ENCODE data around the gene AGER.
"Not testable (repeated sequence)": the region's sequence is repeated elsewhere in the genome, so short reads cannot be mapped to it uniquely, and the experiment has no call there.

The AGER gene

GRCh38 chr6:32192608-32193039 is 8.6 kb upstream of the AGER start, which contains the start of gene GPSM3:
TSS of gene GPSM3 (minus strand) at chr6:32192643. CDS start at chr6:32192513, 130 bp downstream.
- Mint-ChIP-seq H3K4me3 (peak within 1 kb of the TSS; percentile 85), H3K9me3 (no peaks in the 10 kb centered on the region), H3K27me3 (no peaks in the 10 kb centered on the region), H3K36me3 (peaks cover 25% of the 10 kb centered on the region), H3K27ac (peak within 1 kb of the TSS; percentile 92), H3K4me1 (peaks cover 65% of the 10 kb centered on the region)
- no peak for ATAC-seq

DNA sequence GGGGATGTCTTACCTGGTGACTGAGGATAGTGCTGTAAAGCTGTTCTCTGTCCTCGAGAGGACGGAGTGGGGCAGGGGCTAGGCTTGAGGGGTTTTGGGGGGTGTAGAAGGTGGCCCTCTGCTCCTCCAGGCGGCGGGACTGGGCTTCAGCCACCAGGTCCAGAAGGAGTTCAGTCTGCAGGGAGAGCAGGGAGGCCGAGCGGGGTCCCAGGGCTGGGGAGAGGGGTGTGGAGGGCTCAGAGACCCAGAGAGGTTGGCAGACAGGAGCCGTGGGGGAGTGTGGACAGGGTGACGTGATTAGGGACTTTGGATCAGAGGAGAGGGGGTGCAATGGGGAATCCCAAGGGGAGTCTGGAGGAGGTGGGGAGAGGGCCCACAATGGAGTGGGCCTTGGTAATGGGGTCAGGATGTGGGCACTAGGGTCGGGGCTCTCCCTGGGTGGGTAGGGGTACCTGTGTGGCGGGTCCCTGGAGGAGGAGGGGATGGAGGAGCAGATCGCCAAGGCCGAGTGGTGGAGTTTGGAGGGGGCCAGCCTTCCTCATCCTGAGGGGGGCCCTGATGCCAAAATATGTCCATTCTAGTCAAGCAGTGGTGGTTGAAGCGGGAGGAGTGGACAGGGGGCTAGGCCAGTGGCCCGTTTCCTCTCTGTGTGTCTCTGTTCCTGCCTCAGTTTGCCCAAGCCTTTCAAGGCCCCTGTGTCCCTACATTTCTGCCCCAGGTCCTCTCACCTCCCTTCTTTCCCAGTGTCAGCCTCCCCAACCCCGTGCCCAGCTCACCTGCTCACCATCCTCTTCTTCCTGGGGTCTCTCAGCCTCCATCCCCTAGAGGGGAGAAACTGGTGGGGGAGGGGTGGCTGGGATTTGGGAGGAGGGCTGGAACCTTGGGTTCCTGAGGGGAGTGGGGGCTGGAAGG is 7.9 kb upstream of the AGER start:
- Mint-ChIP-seq H3K9me3 (no peaks in the 10 kb centered on the region), H3K4me1 (peaks cover 66% of the 10 kb centered on the region), H3K4me3 (peak overlapping the region; percentile 85), H3K27ac (peak overlapping the region; percentile 92), H3K27me3 (no peaks in the 10 kb centered on the region), H3K36me3 (peaks cover 32% of the 10 kb centered on the region)
- no peak for ATAC-seq

DNA sequence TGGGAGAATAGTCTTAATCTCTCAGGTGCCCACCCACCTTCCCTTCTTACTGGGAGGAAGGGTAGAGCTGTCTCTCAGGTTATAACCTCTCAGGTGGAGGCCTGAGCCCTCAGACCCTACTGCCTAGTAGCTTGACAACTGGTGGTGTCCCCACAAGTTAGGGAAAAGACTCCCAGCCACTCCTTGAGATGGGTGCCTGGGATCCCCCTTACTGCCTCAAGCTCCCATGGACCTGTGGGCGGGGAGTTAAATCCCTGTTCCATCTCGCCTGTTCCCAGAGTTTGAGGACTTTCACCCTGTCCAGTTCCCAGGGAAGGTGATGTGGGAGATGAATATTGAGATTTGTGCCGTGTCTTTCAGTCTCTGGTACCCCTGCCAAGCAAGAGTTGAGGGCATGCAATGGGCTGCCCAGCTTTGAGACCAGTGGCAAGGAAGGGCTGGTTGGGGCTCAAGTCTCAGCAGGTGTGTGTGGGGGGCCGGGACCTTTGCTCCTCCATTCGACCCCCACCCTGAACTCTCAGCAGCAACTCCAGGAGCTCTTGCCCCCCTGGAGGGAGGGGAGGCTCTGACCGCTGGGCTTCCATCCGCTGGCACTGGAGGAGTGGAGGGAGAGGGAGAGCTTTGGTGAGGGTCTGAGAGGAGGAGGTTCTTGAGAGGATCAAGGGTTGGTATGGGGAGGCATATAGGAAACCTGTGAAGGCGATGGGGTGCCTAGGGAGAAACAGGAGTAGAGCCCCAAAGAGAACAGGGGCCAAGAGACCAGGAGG is 7.0 kb upstream of the AGER start:
- no peak for ATAC-seq
- Mint-ChIP-seq H3K27ac (peak overlapping the region; percentile 92), H3K4me1 (peaks cover 69% of the 10 kb centered on the region), H3K4me3 (peak overlapping the region; percentile 85), H3K27me3 (no peaks in the 10 kb centered on the region), H3K36me3 (peaks cover 40% of the 10 kb centered on the region), H3K9me3 (no peaks in the 10 kb centered on the region)

GRCh38 chr6:32190054-32190851 is 6.2 kb upstream of the AGER start, which contains the start of gene PBX2:
TSS of gene PBX2 (minus strand) at chr6:32190202. CDS start at chr6:32189915, 287 bp downstream.
- peaks cover 75% of the 10 kb centered on the region for H3K4me1 Mint-ChIP-seq
- peak within 1 kb of the TSS; percentile 85 for H3K4me3 Mint-ChIP-seq
- peak; percentile 87 for ATAC-seq
- H3K9me3 Mint-ChIP-seq = no peaks in the 10 kb centered on the region
- peaks cover 47% of the 10 kb centered on the region for H3K36me3 Mint-ChIP-seq
- peak within 1 kb of the TSS; percentile 92 for H3K27ac Mint-ChIP-seq
- H3K27me3 Mint-ChIP-seq = no peaks in the 10 kb centered on the region

DNA sequence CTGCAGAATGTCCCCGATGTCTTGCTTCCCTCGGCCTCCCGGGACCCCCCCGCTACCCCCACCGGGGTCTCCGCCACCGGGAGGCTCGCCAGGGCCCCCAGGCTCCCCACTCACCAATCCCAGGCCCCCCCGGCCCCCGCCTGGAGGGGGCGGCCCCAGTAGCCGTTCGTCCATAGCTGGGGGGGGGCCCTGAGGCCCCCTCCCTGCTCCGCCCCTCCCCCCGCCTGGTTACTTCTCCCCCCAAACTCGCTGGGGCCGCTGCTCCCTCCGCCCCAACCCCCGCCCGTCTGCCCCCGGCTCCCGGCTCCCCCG is 5.6 kb upstream of the AGER start:
- Mint-ChIP-seq H3K27me3 (no peaks in the 10 kb centered on the region), H3K36me3 (peaks cover 47% of the 10 kb centered on the region)
- ATAC-seq = peak; percentile 49

GRCh38 chr6:32189069-32189741 is 5.2 kb upstream of the AGER start:
- peaks cover 65% of the 10 kb centered on the region for H3K4me1 Mint-ChIP-seq
- peak overlapping the region; percentile 92 for H3K27ac Mint-ChIP-seq
- peaks cover 47% of the 10 kb centered on the region for H3K36me3 Mint-ChIP-seq
- ATAC-seq = no peak
- H3K4me3 Mint-ChIP-seq = peak overlapping the region; percentile 85
- no peaks in the 10 kb centered on the region for H3K9me3 Mint-ChIP-seq
- no peaks in the 10 kb centered on the region for H3K27me3 Mint-ChIP-seq

More for the DNA sequence above, 5.6 kb upstream of the AGER start:
- Mint-ChIP-seq H3K4me1 (peaks cover 69% of the 10 kb centered on the region), H3K4me3 (peak overlapping the region; percentile 85), H3K9me3 (no peaks in the 10 kb centered on the region), H3K27ac (peak overlapping the region; percentile 92)

- peaks cover 59% of the 10 kb centered on the region for H3K4me1 Mint-ChIP-seq
- no peaks in the 10 kb centered on the region for H3K9me3 Mint-ChIP-seq
- H3K27ac Mint-ChIP-seq = peak overlapping the region; percentile 92
- no peak for ATAC-seq
- H3K36me3 Mint-ChIP-seq = peaks cover 47% of the 10 kb centered on the region
- peak overlapping the region; percentile 85 for H3K4me3 Mint-ChIP-seq
- no peaks in the 10 kb centered on the region for H3K27me3 Mint-ChIP-seq
These were observed 4.5 kb upstream of the AGER start for GRCh38 chr6:32188381-32189068.

DNA sequence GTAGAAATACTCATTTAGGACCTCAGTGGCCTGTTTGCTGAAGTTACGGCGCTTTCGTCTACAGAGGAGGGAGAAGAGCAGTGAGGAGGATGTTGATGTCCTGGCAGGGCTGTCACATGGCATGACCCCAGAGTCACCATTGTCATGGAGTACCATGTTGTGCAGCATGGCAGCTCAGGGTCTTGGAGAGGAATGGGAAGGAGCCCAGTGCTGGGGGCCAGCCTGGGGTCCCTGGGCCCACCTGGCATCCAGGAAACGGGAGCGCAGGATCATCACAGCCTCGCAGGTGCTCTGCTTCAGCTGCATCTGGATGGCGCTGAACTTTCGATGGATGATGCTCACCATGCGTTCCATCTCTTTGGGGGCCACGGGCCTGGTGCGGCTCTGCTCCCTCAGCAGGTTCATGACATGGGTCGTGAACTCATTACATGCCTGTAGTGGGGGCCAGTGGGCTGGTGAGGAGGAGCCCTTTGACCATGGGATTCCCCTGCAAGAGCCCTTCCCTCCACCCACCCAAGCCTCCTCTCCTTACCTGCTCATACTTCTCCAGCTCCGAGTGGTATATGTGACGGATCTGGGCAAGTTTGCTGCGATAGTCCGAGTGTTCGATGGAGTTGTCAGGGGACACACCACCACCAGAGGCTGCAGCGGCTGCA is 3.8 kb upstream of the AGER start:
- H3K4me3 Mint-ChIP-seq = peak overlapping the region; percentile 11
- peaks cover 48% of the 10 kb centered on the region for H3K36me3 Mint-ChIP-seq
- H3K27ac Mint-ChIP-seq = peak overlapping the region; percentile 92
- peaks cover 53% of the 10 kb centered on the region for H3K4me1 Mint-ChIP-seq
- not testable (repeated sequence) for ATAC-seq, H3K27me3 Mint-ChIP-seq, H3K9me3 Mint-ChIP-seq

DNA sequence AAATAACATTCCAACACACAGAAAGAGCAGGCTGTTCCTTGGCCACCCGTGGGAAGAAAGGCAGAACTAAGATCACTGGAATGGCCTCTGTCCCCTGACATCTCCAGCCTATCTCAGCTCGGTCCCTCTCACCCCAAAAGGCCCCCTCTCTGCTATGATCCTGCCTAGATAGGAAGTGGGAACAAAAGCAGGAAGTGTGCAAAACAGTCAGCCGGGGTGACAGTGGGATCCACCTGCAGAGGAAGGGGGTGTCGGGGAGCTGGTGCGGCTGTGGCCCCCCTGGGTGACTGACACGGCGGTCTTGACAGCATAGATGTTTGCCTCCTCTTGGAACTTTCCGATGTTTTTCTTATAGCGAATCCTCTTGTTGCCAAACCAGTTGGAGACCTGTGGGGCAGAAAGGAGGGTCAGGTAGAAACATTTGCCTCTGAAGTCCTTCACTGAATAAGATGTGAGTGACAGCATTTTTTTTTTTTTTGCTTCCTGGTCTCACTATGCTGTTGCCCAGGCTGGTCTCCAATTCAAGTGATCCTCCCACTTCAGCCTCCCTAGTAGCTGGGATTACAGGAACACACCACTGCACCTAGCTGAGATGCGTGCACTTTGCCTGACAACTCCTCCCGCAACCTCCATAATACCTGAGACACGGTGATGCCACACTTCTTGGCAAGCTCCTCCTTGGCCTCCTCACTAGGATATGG is 3.1 kb upstream of the AGER start:
- Mint-ChIP-seq H3K4me3 (peak overlapping the region; percentile 11), H3K4me1 (peaks cover 55% of the 10 kb centered on the region), H3K36me3 (peaks cover 53% of the 10 kb centered on the region), H3K9me3 (no peaks in the 10 kb centered on the region), H3K27me3 (no peaks in the 10 kb centered on the region), H3K27ac (peak overlapping the region; percentile 92)
- ATAC-seq = no peak

DNA sequence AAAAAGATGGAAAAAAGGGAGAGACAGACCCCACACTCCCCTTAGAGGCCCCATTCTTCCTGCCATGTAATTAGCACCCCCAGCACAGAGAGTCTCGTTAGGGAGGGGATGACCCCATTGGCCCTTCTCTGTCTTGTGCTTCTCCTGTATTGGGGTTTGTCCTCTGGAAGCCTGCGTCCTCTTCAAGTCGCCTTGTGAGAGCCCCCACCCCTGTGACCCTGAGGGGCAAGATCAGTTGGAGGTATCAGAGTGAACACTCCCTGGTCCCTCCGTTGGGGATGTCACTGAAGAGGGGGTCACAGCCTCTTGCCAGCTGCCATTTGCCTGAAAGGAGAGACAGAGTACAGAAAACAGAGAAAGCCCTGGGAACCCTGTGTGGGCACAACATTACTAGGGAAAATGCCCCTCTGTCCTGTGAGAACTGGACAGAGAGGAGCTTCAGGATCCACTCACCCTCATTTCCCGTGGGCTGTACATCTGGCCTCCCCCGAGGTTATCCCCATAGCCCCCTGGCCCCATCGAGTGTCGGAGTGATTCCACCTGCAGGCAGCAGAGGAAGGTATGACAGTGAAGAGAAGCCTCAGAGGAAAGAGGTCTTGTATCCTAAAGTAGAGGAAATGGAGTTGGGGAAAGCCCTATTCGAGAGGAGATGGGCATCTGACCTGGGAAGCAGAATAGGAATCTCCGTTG is 2.2 kb upstream of the AGER start:
- not testable (repeated sequence) for ATAC-seq, H3K9me3 Mint-ChIP-seq, H3K27me3 Mint-ChIP-seq
- peak overlapping the region; percentile 10 for H3K4me3 Mint-ChIP-seq
- peaks cover 49% of the 10 kb centered on the region for H3K36me3 Mint-ChIP-seq
- peak overlapping the region; percentile 92 for H3K27ac Mint-ChIP-seq
- H3K4me1 Mint-ChIP-seq = peaks cover 53% of the 10 kb centered on the region

GRCh38 chr6:32185681-32186131 is 1.7 kb upstream of the AGER start:
- peak overlapping the region; percentile 10 for H3K4me3 Mint-ChIP-seq
- peaks cover 47% of the 10 kb centered on the region for H3K36me3 Mint-ChIP-seq
- not testable (repeated sequence) for H3K9me3 Mint-ChIP-seq, H3K27me3 Mint-ChIP-seq
- ATAC-seq = peak; percentile 53
- H3K4me1 Mint-ChIP-seq = peaks cover 53% of the 10 kb centered on the region
- peak overlapping the region; percentile 92 for H3K27ac Mint-ChIP-seq

DNA sequence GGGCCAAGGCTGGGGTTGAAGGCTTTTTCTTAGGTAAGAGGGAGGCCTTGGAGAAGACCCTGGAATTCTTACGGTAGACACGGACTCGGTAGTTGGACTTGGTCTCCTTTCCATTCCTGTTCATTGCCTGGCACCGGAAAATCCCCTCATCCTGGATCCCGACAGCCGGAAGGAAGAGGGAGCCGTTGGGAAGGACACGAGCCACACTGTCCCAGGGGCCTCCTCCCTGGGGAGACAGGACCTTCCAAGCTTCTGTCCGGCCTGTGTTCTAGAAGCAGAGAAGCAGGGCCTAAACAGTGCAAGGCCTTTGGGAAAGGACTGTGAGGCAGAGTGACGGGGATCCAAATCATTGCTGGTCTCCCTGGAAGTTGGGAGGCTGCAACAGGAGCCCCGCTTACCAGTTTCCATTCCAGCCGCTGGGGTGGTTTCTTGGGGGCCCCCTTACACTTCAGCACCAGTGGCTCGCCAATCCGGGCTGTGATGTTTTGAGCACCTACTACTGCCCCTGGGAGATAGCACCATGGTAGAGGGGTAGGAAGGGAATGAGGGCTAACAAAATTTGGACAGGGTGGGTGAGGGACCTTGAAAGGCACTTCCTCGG is 470 bp downstream of the AGER start:
- Mint-ChIP-seq H3K36me3 (peaks cover 52% of the 10 kb centered on the region), H3K9me3 (no peaks in the 10 kb centered on the region), H3K27me3 (no peaks in the 10 kb centered on the region), H3K27ac (no peak overlapping the region), H3K4me3 (no peak overlapping the region), H3K4me1 (peaks cover 65% of the 10 kb centered on the region)
- ATAC-seq = no peak

Data from stimulated activated memory B cell treated with anti-CD40 and anti-IgM and Interleukin-4, amounts not matched to agents 10 μg/mL and 1 μg/mL and 100 μg/mL, for 72 hours (primary cell).